HepG2 (cell line): ENCODE measurements around the gene PRR12. TPM values are rescaled to one million over a fixed set of nuclear protein-coding genes. Genes with fewer than 3 reads are reported as not detected.
A peak's percentile ranks its signal among the peaks of the same experiment; 100 is the strongest.

Experiments
- ATAC-seq: fragments of 200-7000 bp; cut with Tn5 transposase; 3 replicates; pipeline ENCODE4 v1.9.1; 2020; ENCODE audit warnings: mild to moderate bottlenecking, moderate library complexity
- BruUV-seq: library from RNA; stranded (reverse); fragments of 400-500 nt; replicated peaks from 2 replicates; lab custom pipeline; 2021; lab: Mats Ljungman, UMichigan
- CTCF ChIA-PET: fragments of 300-600 bp; formaldehyde crosslinking; extraction: SDS; loops from one replicate; lab custom pipeline; 2021; ENCODE audit warnings: low total read pairs, inconsistent platforms, low intra/inter-chr PET ratio; lab: Yijun Ruan, JAX
- POLR2A ChIA-PET: fragments of 350-600 bp; sonication (Branson Sonifier 250); formaldehyde crosslinking; loops from one replicate; lab custom pipeline; 2020; ENCODE audit warnings: antibody characterized with exemption, inconsistent platforms; lab: Yijun Ruan, JAX
- DNase-seq: peaks from one replicate; pipeline ENCODE4 v3.0.0-alpha.2; 2015; ENCODE audit warnings: low spot score
- FAIRE-seq: peaks from 3 replicates; lab custom pipeline; 2011; peaks lifted over from hg19 to GRCh38; lab: Jason Lieb, UNC
- H2AFZ ChIP-seq: one replicate; pipeline ENCODE4 v1.6.1; 2011; ENCODE audit warnings: low read length, inconsistent platforms
- H3K27ac ChIP-seq: fragments of 300-600 bp; 3 replicates; pipeline ENCODE4 v1.8.0; 2011; ENCODE audit warnings: mixed run types, mild to moderate bottlenecking, mixed read lengths, low read length, inconsistent platforms; ENCODE audit not compliant: insufficient read depth; ENCODE audit errors: extremely low read length
- H3K27me3 ChIP-seq, 2 experiments: fragments of 200-600 bp in 1 of 2; 2 replicates in 1 of 2; 3 replicates in 1 of 2; pipeline versions ENCODE4 v1.6.0 to v1.8.0; 2011; ENCODE audit warnings: low read length in 2 of 2, mild to moderate bottlenecking in 2 of 2, moderate library complexity in 2 of 2, inconsistent platforms in 1 of 2; ENCODE audit not compliant: insufficient read depth in 2 of 2, control insufficient read depth in 1 of 2
- H3K36me3 ChIP-seq, 2 experiments: fragments of 200-600 bp in 1 of 2; replicated peaks in 1 of 2; 2 replicates in 1 of 2; 3 replicates in 1 of 2; pipeline versions ENCODE4 v1.5.1 to v1.8.0; 2011; ENCODE audit warnings: low read length in 2 of 2, inconsistent platforms in 1 of 2; ENCODE audit not compliant: insufficient read depth in 2 of 2, control insufficient read depth in 1 of 2
- H3K4me1 ChIP-seq: 2 replicates; pipeline ENCODE4 v1.5.1; 2012; ENCODE audit warnings: low read length, inconsistent platforms; ENCODE audit not compliant: insufficient read depth
- H3K4me2 ChIP-seq: 2 replicates; pipeline ENCODE4 v1.6.0; 2011; ENCODE audit warnings: low read depth, low read length, inconsistent platforms
- H3K4me3 ChIP-seq, 3 experiments: fragments of 200-600 bp in 1 of 3; sonication (generic), shearing (Covaris generic) in 1 of 3; replicated peaks in 1 of 3; 2 replicates each; pipeline ENCODE4 v1.5.1; 2011 to 2016; ENCODE audit warnings: low read length in 3 of 3, inconsistent platforms in 2 of 3, low read depth in 2 of 3, mild to moderate bottlenecking in 2 of 3, control low read depth in 1 of 3, mixed read lengths in 1 of 3; ENCODE audit not compliant: insufficient read depth in 1 of 3
- H3K79me2 ChIP-seq: one replicate; pipeline ENCODE4 v1.6.1; 2011; ENCODE audit warnings: low read length, inconsistent platforms; ENCODE audit not compliant: insufficient read depth
- H3K9ac ChIP-seq: 2 replicates; pipeline ENCODE4 v1.6.0; 2011; ENCODE audit warnings: mild to moderate bottlenecking, low read depth, low read length, inconsistent platforms; ENCODE audit not compliant: insufficient read depth
- H3K9me3 ChIP-seq: 2 replicates; pipeline ENCODE4 v1.5.1; 2012; ENCODE audit warnings: mild to moderate bottlenecking, low read length
- H4K20me1 ChIP-seq: 2 replicates; pipeline ENCODE4 v1.6.0; 2011; ENCODE audit warnings: inconsistent platforms, mild to moderate bottlenecking, low read length, moderate library complexity; ENCODE audit not compliant: insufficient read depth
- HOXA9 ChIP-seq: sonication (generic); formaldehyde crosslinking; IDR thresholded peaks from 2 replicates; pipeline ENCODE4 v1.8.1; 2022; ENCODE audit warnings: missing genetic modification reagents, mild to moderate bottlenecking, moderate library complexity, borderline replicate concordance
- MAFF ChIP-seq: IDR thresholded peaks from 2 replicates; pipeline ENCODE4 v1.6.1; 2011; ENCODE audit warnings: low read depth, low read length, improper control_type of control experiment
- MAFK ChIP-seq, 2 experiments: IDR thresholded peaks in 1 of 2; conservative IDR thresholded peaks in 1 of 2; 2 replicates each; pipeline ENCODE4 v1.6.1; 2011; ENCODE audit warnings: improper control_type of control experiment in 2 of 2, low read length in 2 of 2
- RAD21 ChIP-seq: fragments of 450-650 bp; formaldehyde crosslinking; IDR thresholded peaks from 2 replicates; pipeline ENCODE4 v1.5.0; 2020; ENCODE audit warnings: mild to moderate bottlenecking
- ZNF501 ChIP-seq: sonication (generic); formaldehyde crosslinking; IDR thresholded peaks from 2 replicates; pipeline ENCODE4 v1.5.1; 2020; ENCODE audit warnings: mild to moderate bottlenecking, moderate library complexity, missing genetic modification reagents
- WGBS: methylation state at CpG from one replicate; pipeline ENCODE4 v1.1.6; 2017; ENCODE audit warnings: low lambda C conversion rate; 5-methylcytosine and 5-hydroxymethylcytosine counted together
- in situ Hi-C: cut with HindIII; loops from 2 replicates; pipeline ENCODE4 v1.10.0; 2017; ENCODE audit warnings: low pct_unique_long_range_greater_than_20kb; ENCODE audit not compliant: extremely low pct_ligation_motif_present
- intact Hi-C: fragments of 100-400 bp; cut with micrococcal nuclease; formaldehyde crosslinking; loops from one replicate; pipeline ENCODE4 v1.10.0; 2022; ENCODE audit not compliant: unreplicated experiment
- polyA plus RNA-seq, 8 experiments: library from polyadenylated mRNA; depleted of rRNA in 3 of 8; stranded (reverse) in 7 of 8; unstranded in 1 of 8; fragments of >200 nt; fragmentation: Illumina TruSeq in 4 of 8; extraction: Trizol in 4 of 8; gene quantifications; 2 replicates each; pipeline versions ENCODE4 v1.2.1 to v1.2.3, GENCODE V29; 2011 to 2016; ENCODE audit warnings: low read depth in 4 of 8, missing spikeins in 1 of 8, mixed read lengths in 1 of 8; ENCODE audit not compliant: insufficient read depth in 1 of 8
- total RNA-seq, 5 experiments: library from RNA; depleted of rRNA; stranded (reverse); fragments of >200 nt; fragmentation: Illumina TruSeq; extraction: Trizol; gene quantifications; 2 replicates each; pipeline ENCODE4 v1.2.3, GENCODE V29; 2016; ENCODE audit warnings: low read depth in 1 of 5

PRR12 gene
- total and polyA plus RNA-seq, 2 of the 13 experiments (the other 11 are each of a cell fraction or from before 2014, with no cell fraction given), result 0.62 to 1.5 TPM

DNA sequence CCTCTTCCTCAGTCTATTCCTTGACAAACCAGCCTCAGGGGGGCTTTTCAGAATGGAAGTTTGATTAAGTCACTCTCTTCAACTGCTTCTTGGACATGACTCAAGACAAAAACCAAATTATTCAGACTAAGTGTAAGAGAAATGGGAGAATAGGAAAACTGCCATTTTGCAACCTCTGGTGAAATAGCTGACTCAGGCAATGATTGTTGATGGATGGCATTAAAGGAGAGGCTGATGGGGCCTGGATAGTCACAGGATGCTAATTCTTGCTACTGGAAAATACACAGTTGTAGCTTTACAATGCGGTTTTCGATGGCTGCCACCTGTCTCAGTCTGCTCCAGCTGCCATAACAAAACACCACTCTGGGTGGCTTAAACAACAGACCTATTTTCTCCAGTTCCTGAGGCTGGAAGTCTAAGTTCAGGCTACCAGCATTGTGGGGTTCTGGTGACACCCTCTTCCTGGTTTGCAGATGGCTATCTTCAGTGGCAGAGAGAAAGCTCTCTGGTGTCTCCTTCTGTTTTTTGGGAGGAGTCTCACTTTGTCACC, 16.7 kb upstream of the PRR12 start:
- no TSS peak for BruUV-seq
- Histone ChIP-seq H3K27ac (no peak overlapping the region), H3K79me2 (peaks cover 41% of the 10 kb centered on the region), H3K27me3 (no peaks in the 10 kb centered on the region), H3K4me3 (no peak overlapping the region), H3K4me2 (no peak overlapping the region), H2AFZ (no peak overlapping the region), H3K4me1 (peaks cover 34% of the 10 kb centered on the region), H4K20me1 (0 out of 2 replicates have a peak, but pooled peaks cover 4% of the 10 kb centered on the region), H3K36me3 (peaks cover 3 to 19% of the 10 kb centered on the region in 2 experiments; a peak in 2 of 5 replicates), H3K9me3 (no peaks in the 10 kb centered on the region), H3K9ac (no peak overlapping the region)
- ATAC-seq (no peak), FAIRE-seq (no peak), DNase-seq (no peak)
- ChIA-PET CTCF (no interaction called here), POLR2A (interaction anchor here (0.7 kb wide), 1 partner anchor 85 kb away, joined by 4 read pairs; no protein-coding TSS in a partner anchor)
- WGBS, result 100% methylated on average over 2 of the region's 2 CpGs
- in situ Hi-C loops (loop anchor here (5.0 kb wide), 1 partner anchor 77 kb away; the partner anchor contains the start of gene RPS11), intact Hi-C loops (no loop called here)
- TF ChIP-seq MAFF (peak; percentile 84), HOXA9 (CRISPR knock-in tag) (no peak), MAFK (conservative IDR thresholded peaks at IDR 0.05 in 1 of 2, IDR thresholded peaks at IDR 0.05 in 1 of 2; ENCODE audit: low read length in 2 of 2) (peak; percentile 72 to 88), RAD21 (CRISPR knock-in tag) (no peak)

GRCh38 chr19:49579193-49579592, 11.8 kb upstream of the PRR12 start:
- ATAC-seq, result no peak
- ChIA-PET POLR2A (interaction anchor here (1.6 to 3.7 kb wide), 5 partner anchors 8 to 80 kb away, joined by 5 to 22 read pairs (median 19); partner anchors contain the start of genes PRR12, RRAS and SCAF1), CTCF (interaction anchor here (2.8 kb wide), 1 partner anchor 9 kb away, joined by 8 read pairs; no protein-coding TSS in a partner anchor)
- 77% methylated on average over 4 of the region's 4 CpGs for WGBS
- H4K20me1 ChIP-seq, result no peaks in the 10 kb centered on the region
- H3K9ac ChIP-seq, result peak overlapping the region; percentile 94
- no TSS peak for BruUV-seq
- TF ChIP-seq ZNF501 (CRISPR knock-in tag), result no peak
- intact Hi-C loops (no loop called here), in situ Hi-C loops (no loop called here)
- H3K27ac ChIP-seq, result peak overlapping the region; percentile 61
- FAIRE-seq, result no peak
- H3K9me3 ChIP-seq, result no peaks in the 10 kb centered on the region
- H3K4me2 ChIP-seq, result peak overlapping the region; percentile 88
- DNase-seq, result no peak
- peaks cover 46% of the 10 kb centered on the region for H3K79me2 ChIP-seq
- peaks cover 1 to 10% of the 10 kb centered on the region in 2 experiments; a peak in 2 of 5 replicates for H3K36me3 ChIP-seq
- H3K27me3 ChIP-seq, result peaks cover 0 to 5% of the 10 kb centered on the region in 2 experiments; a peak in 1 of 5 replicates
- peak overlapping the region; percentile 75 to 94 (median 88); a peak in 5 of 6 replicates for H3K4me3 ChIP-seq
- peaks cover 31% of the 10 kb centered on the region for H3K4me1 ChIP-seq
- H2AFZ ChIP-seq, result no peak overlapping the region
